ENCODE results near the gene PYM1. TPM values are rescaled to one million over a fixed set of nuclear protein-coding genes. Genes with fewer than 3 reads are reported as not detected.

Gene PYM1
- total RNA-seq, 1 experiment from 2014 or later: 58.9 TPM

DNA sequence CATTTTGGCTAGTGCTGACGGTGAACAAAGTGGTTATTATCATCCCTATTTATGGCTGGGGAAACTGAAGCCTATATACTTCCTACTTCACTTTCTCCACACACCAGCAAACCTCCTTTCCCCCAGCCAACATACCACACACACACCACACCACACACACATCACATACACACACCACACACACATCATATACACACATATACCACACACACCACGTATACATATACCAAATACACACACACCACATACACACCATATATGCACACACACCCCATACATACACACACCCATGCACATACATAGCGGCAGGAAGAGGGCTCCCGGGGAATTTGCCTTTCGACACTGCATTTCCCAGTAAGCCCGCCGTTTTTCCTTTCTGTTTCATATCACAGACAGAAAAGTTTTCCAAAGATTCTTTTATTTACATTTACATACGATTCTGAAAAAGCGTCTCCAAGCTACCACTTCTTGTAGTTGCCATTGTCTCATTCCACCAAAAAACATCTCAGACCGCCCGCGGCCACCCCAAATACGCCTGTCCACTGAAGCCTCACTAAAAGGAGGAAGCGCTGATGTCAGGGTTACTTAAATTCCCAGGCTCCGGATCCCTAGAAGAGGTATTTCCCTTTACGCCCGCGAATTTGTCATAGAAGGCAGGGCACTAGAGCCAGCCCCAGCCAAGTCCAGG, 45.4 kb upstream of the PYM1 start:
- Histone ChIP-seq H3K79me1 (ENCODE audit: insufficient read depth, low read depth, low read length, poor library complexity, severe bottlenecking) (peaks cover 3% of the 10 kb centered on the region), H3T11ph (ENCODE audit: low read length) (no peak overlapping the region), H2BK5ac (ENCODE audit: insufficient read length, low read length) (no peak overlapping the region), H3K23me2 (ENCODE audit: insufficient read length, low read depth, low read length, poor library complexity, severe bottlenecking) (peaks cover 6% of the 10 kb centered on the region), H3K4me1 (ENCODE audit: insufficient read depth, low read length) (no peaks in the 10 kb centered on the region; the same call in 1 of the 2 replicates), H3K4me2 (ENCODE audit: insufficient read depth, insufficient read length, low read length) (peak overlapping the region; percentile 57), H3K23ac (ENCODE audit: insufficient read length, low read depth, low read length) (no peak overlapping the region), H3K27ac (ENCODE audit: insufficient read length, low read depth, low read length) (peak overlapping the region; percentile 5), H3K9me3 (ENCODE audit: control insufficient read depth, low read depth, low read length) (no peaks in the 10 kb centered on the region), H3K56ac (ENCODE audit: insufficient read length, low read depth, low read length) (no peak overlapping the region), H2BK15ac (ENCODE audit: low read depth, low read length) (no peak overlapping the region), H3K27me3 (ENCODE audit: insufficient read depth, low read length) (no peaks in the 10 kb centered on the region), H4K91ac (ENCODE audit: insufficient read length, low read depth, low read length) (no peak overlapping the region), H3K9ac (ENCODE audit: extremely low read depth, insufficient read length, low read length) (peak overlapping the region; percentile 11), H2AFZ (ENCODE audit: low read length) (no peak overlapping the region), H2BK120ac (ENCODE audit: low read depth, low read length, poor library complexity, severe bottlenecking) (no peak overlapping the region), H3K14ac (ENCODE audit: insufficient read depth, low read length) (no peak overlapping the region), H3K4ac (ENCODE audit: low read depth, low read length) (no peak overlapping the region), H4K8ac (replicated peaks; ENCODE audit: insufficient read length, low read depth, low read length) (no peak overlapping the region), H4K20me1 (ENCODE audit: control insufficient read depth, insufficient read depth, insufficient read length) (no peaks in the 10 kb centered on the region), H2AK5ac (ENCODE audit: insufficient read length, low read length) (no peak overlapping the region), H4K5ac (ENCODE audit: insufficient read length, low read depth, low read length) (no peak overlapping the region), H3K79me2 (ENCODE audit: insufficient read depth, low read length) (peaks cover 14% of the 10 kb centered on the region; the same call in 1 of the 2 replicates), H2BK12ac (ENCODE audit: insufficient read length, low read depth, low read length) (no peak overlapping the region), H3K18ac (ENCODE audit: insufficient read length, low read depth, low read length) (no peak overlapping the region), H2BK20ac (ENCODE audit: low read depth, low read length, poor library complexity, severe bottlenecking) (no peak overlapping the region)
- peaks cover 7 to 10% of the 10 kb centered on the region in 2 experiments for H3K4me1 Mint-ChIP-seq
- no peak overlapping the region for H3K4me3 Mint-ChIP-seq
- TF ChIP-seq, protein P1, sequence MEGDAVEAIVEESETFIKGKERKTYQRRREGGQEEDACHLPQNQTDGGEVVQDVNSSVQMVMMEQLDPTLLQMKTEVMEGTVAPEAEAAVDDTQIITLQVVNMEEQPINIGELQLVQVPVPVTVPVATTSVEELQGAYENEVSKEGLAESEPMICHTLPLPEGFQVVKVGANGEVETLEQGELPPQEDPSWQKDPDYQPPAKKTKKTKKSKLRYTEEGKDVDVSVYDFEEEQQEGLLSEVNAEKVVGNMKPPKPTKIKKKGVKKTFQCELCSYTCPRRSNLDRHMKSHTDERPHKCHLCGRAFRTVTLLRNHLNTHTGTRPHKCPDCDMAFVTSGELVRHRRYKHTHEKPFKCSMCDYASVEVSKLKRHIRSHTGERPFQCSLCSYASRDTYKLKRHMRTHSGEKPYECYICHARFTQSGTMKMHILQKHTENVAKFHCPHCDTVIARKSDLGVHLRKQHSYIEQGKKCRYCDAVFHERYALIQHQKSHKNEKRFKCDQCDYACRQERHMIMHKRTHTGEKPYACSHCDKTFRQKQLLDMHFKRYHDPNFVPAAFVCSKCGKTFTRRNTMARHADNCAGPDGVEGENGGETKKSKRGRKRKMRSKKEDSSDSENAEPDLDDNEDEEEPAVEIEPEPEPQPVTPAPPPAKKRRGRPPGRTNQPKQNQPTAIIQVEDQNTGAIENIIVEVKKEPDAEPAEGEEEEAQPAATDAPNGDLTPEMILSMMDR (conservative IDR thresholded peaks at IDR 0.05): no peak
- H3K36me3 Mint-ChIP-seq (ENCODE audit: insufficient read depth in 1 of 3, low read depth in 3 of 3): peaks cover 11 to 51% (median 48%) of the 10 kb centered on the region in 3 experiments; a peak in 6 of 7 replicates
- DNase-seq: no peak
- WGBS (ENCODE audit: extremely low coverage, insufficient read length, low lambda C conversion rate): 100% methylated on average over 1 of the region's 18 CpGs
- H3K9me3 Mint-ChIP-seq: no peaks in the 10 kb centered on the region
- no peak overlapping the region for H3K27ac Mint-ChIP-seq
- no peaks in the 10 kb centered on the region for H3K27me3 Mint-ChIP-seq (ENCODE audit: low read depth)
